HK-2 (cell line): ENCODE data around the gene TMEM108.
A peak's percentile ranks its signal among the peaks of the same experiment; 100 is the strongest.

Source experiments
- DNase-seq: peaks from one replicate; pipeline ENCODE4 v3.0.0-alpha.2; 2018; ENCODE audit not compliant: unreplicated experiment

Gene TMEM108

GRCh38 chr3:133277813-133278212, 239.6 kb downstream of the TMEM108 start:
- no peak for DNase-seq

DNA sequence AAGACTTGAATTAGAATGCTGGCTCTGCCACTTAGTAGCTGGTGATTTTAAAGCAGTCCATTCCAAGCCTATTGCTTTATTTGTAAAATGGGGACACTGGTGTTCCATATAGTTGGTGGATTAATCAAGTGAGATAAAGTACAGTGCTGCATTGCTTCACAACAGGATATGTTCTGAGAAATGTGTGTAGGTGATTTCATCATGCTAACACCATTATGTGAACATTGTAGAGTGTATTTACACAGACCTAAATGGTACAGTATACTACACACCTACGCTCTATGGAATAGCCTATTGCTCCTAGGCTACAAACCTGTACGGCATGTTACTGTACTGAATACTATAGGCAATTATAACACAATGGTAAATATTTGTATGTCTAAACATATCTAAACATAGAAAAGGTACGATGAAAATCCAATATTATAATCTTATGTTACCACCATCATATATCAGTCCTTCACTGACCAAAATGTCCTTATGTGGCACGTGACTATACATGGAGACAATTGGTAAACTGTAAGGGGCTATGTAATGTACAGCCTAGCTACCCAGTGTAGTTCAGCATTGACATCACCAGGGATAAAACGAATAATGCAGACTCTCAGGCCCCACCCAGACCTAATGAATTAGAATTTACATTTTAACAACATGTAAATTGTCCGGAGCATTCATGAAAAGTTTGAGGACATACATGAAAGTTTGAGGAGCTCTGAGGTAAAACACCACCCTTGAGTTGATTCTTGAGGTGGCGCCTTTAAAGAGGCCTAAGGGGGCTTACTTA, 240.3 kb downstream of the TMEM108 start:
- no peak for DNase-seq

DNA sequence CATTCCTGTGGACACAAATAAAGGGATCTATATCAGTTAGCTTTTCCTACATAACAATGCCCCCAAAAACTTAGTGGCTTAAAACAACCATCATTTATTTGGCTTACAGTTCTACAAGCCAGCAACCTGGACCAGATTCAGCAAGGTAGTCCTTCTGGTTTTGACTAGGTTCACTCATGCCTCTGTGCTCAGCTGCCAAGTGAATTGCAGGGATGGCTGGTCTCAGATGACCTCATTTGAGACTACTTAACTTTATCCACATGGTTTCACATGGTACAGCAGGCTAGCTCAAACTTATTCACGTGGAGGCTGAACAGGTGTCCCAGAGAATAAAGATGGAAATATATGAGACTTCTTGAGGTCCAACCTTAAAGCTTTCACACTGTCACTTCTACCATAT, 242.4 kb downstream of the TMEM108 start:
- DNase-seq: no peak

DNA sequence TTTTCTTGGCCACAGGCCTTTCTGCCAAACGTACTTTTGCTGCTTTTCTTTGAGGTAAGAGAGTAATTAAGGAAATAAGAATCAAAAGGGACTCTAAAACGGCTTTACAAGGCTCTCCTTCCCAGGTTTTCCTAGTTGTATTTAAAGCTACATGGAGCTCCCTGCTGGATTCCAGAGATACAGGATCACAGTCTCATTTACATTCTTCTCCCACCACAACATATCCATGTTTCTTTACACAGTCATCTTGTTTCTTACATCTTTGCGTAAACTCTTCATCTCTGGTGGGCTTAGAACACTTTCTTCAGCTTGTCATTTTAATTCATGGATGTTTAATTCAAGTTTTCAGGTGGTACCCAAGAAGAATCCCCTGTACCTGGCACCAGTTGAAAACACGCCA, 244.0 kb downstream of the TMEM108 start:
- no peak for DNase-seq

DNA sequence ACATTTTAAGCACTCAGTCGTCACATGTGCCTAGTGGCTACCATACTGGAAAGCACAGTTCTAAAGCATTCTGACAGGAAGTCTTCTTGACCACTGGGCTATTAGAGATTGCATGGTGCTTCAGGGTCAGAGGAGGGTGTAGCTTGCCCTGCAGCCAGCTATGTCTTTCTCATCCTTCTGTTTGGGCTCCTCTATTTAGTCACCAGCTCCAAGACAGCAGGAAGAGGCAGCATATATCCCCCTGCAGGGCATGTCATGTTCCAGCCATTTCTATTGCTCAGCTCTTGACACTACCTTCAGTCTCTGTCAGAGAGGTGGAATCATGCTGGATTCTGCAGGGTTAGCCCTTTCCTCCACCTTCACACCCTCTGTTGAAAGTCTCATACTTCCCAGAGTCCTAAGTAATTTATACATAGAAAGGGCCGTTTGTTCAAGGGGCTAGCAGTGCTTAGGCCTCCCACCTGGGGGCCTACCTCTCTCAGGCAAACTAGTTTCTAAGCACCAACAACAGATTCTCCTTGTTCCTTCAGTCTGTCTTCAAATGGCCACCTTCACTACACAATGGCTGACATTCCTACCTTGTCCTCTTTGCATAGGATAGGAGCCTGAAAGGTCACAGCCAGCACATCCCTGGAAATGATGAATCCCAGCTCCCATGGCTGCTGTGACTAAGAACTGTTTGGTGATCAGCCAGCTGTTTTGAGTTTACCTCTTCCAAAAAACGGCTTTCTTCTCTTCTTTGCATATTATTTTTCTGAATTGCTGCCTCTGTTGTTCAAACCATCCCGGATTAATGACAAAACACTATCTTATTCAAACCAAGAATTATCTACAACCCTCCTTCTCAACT, 246.0 kb downstream of the TMEM108 start:
- no peak for DNase-seq

- DNase-seq: no peak
Observed at GRCh38 chr3:133289322-133289721, 251.1 kb downstream of the TMEM108 start.

DNA sequence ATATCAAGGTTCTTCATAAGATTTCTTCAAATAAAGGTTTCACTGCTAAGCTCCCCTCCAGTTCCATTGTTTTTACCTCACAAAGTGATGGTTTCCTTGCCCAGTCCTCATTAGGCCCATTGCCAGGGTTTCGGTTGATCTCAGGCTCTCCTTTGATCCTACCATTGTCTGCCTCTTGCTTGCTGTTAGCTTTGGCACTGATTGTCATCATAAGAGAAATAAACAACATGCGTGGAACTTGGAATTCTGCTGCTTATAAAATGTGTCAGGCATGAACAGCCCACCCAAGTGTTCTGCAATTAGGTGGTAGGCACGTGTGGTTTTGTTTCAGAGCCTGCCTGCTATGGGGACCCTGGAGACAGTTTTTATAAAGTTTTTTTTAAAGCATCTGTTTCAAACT, 254.1 kb downstream of the TMEM108 start:
- no peak for DNase-seq

DNA sequence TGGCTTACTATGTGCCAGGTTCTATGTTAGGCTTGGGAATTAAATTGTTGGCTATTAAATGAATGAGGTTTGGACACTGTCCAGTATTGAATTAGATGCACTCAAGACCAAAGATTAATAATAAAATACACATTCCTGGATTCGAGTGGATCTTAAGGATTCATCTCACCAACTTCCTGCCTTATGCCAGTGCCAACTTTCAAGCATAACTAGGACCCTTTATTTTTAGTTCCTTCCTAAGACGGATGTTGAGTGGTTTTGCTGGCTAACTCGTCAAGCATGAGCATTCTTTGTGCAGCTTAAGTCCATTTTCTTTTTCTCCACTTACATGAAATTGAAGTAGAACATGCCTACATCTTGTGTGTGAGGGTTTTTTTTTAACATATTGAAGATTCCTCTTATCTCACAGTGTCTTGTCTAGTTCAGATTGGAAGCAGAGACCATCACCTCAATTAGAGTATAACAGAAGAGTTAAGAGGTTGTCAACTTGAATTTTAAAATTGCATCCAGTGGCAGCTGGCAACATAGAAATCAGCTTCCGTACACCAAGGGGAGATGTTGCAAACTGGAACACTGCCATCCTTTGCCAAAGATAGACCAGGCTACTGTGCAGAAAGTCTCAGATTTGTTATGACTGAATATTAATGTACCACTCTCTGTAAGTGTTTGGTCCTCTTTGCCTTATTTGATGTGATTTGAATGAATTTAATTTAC, 255.4 kb downstream of the TMEM108 start:
- no peak for DNase-seq

DNA sequence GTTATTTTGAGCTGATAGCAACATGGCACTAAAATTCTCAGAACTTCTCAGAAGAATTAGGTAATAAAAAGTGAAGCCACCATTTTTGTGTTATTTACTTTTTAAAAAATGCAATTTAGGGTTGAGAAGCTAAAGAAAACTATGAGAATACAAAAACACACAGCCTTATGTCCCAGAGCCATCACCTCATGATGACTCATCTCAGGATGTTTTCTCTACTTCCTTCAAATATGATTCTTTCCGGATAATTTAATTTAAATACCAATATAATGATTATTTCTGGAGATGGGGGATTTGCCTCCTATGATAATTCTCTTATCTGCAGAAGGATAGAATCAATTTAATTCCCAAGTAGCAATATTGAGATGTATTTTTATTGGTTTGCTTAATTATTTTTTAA, 256.1 kb downstream of the TMEM108 start:
- no peak for DNase-seq

DNA sequence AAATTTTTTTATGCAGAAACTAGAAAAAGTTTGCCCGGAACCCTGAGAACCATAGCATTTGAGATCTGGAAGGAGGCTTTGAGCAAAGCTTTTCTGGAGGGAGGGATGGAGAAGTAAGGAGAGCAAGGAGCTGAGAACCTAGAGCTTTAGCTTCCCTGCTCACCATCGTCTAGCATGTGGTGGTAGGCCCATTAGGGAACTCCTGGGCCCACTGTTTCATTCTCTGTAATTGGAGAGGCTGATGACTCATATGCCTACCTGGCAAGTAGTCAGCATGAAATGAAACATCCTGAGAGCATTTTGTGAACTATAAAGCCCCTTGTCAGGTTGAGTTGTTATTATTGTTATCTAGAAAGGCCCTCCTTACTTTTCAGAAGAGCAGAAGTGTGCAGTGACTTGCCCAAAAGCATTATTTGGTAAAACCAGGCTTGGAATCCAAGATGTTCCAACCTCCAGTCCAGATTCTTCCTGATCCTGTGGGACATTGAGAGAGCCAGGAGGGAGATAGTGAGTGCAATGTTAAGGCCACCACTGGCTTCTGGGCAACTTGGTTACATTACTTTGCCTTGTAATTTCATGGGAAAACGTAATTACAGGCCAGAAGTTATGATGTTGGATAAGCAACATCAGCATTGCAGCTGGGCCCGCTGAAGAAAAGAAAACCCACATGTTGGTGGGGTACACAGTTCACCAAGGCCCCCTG, 257.2 kb downstream of the TMEM108 start:
- DNase-seq: no peak

DNA sequence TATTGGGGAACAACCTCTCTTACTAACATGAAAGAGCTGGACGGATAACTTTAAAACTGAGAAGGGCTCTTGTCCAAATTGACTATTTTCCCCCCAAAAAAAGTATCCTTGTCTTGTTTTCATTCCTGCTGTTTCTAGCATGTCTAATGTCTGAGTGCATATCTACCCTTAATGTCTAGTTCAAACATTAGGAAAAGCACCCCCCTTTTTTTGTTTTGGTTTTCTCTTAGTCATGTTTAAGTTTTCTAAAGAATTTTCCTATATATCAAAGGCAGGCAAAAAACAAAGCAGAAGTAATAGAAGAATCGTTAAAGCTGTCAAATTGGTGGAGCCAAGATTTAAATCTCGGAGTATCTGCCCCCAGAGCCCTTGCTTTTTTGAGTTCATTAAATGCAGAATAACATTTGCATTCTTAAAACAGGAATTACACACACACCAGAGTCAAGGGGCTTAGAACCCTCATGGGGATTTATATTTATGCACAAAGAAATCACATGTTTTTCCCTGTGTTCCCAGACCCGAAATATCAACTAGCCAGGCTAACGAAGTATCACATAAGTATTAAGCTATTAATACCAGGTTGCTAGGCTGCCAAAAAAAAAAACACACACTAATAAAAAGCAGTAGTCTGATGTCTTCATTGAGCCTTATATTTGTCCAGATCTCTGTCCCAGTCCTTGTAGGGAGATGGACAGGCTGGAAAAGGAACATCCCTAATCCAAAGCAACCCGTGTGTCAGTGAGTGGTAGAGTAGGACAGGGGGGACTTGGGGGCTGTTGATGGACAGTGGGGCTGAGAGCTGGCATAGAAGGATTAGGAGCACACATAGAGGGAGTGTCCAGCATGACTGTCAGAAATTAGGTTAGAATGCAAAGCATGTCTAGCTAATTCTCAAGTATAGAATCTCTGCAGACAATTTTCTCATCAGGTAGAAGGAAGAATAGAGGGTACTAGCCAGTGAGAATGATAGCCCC, 258.0 kb downstream of the TMEM108 start:
- DNase-seq: no peak

- no peak for DNase-seq
Observed at GRCh38 chr3:133296981-133297380, 258.8 kb downstream of the TMEM108 start.

DNA sequence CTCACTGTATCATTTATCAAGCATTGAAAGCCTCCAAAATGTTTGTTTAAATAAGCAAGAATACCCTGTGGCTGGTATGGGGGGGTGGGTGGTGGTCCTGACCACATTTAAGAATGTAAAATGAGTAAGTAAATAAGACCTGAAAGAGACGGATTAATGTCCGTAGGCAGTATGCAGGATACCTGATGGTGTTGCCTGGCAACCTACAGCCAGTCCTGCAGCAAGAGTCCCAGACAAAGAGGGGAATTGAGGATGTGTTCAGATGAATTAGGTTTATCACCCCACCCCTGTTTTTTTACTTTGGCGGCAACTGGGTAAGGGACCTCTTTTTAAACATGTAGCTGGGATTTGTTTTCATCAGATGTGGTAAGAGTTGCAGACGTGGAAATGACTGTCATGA, 261.9 kb downstream of the TMEM108 start:
- DNase-seq: no peak

GRCh38 chr3:133301194-133301593, 263.0 kb downstream of the TMEM108 start:
- DNase-seq: peak; percentile 26

DNA sequence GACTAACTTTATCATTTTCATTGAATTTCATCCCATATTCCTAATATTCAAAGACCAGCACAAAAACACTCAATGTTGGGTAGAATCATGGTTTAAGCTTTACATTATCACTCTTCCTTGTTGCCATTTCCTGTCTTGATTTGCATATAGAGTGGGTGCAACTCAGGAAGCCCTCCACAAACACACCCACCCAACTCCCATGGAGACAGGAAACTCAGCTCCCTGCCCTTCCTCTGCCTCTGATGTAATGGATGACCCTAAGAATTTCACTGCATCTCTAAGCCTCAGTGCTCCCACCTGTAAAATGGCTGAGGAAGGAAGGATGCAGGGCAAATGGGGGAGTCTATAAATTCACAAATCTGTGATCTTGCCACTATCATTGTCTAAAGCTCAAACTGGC, 263.5 kb downstream of the TMEM108 start:
- DNase-seq: peak; percentile 11

- DNase-seq: no peak
Observed at GRCh38 chr3:133303430-133303829, 265.2 kb downstream of the TMEM108 start.

- no peak for DNase-seq
Observed at GRCh38 chr3:133317866-133318265, 279.7 kb downstream of the TMEM108 start.

- no peak for DNase-seq
Observed at GRCh38 chr3:133328373-133328772, 290.2 kb downstream of the TMEM108 start.

DNA sequence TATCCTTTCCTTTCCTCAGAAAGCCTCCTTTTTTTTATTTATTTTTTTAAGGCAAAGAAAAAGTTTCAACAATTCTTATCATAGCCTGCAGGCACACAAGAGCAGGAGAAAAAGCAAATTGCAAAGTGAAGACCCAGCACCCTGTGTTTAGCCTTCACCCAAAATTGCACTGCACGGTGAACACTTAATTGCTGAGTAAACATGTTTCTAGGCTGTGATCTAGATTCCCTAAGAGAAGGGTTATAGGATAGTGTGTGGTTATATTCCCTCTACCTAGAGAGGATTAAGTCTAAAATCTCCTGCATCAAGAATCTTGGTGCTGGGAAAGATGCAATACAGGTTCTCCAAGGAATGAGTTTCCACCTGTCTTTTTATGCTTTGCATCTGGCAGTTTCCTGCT, 291.4 kb downstream of the TMEM108 start:
- no peak for DNase-seq

DNA sequence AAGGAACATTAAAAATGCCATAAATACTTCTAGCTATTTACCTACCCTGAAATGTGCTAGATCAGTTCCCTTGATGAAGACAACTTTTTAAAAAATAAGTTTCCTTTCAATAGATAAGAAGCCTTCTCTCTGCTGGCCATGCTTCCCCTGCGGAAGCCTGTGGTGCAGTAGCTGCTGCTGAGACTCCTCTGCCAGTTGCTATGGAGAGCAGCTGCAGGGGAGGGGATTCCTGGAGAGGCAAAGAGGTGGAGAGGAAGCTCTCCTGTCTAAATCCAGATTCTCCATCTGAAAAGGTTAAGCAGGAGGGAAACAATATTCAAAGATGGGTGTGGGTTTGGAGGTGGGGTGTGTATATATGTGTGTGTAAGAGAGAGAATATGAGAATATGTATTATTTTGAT, 291.9 kb downstream of the TMEM108 start:
- no peak for DNase-seq

DNA sequence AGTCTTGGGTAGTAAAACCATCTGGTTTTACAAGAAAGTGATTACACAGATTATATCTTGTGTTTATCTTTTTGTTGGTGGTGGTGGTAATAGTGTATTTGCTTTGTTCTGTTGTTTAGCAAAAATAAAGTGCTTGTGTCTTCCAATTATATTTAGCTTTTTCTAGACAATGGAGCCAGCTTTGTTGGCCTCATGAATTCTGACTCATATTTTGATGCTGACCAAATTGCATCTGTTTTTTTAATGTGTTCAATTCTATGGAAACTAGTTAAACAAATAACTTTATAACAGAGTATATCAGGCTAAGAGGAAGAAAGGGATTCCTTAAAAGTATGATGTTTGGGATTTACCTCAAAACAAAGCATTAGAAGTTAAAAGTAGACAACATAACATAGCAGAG, 292.3 kb downstream of the TMEM108 start:
- DNase-seq: no peak
